C4-2B (cell line): ENCODE measurements around the gene STXBP1.

Experiments
- CTCF ChIP-seq: fragments of 450-650 bp; conservative IDR thresholded peaks from 2 replicates; pipeline ENCODE4 v1.5.1; 2017; ENCODE audit warnings: mild to moderate bottlenecking
- ZFX ChIP-seq: fragments of 450-650 bp; IDR thresholded peaks from 2 replicates; pipeline ENCODE4 v1.6.1; 2017

GRCh38 chr9:127606043-127606442 lies 6.0 kb upstream of the STXBP1 start:
- TF ChIP-seq CTCF (no peak), ZFX (no peak)
